Islet precursor cell (in vitro differentiated cells): Measurements from ENCODE around the gene CLEC16A.
"Not testable (repeated sequence)": the region's sequence is repeated elsewhere in the genome, so short reads cannot be mapped to it uniquely, and the experiment has no call there.

ENCODE experiments used
- DNase-seq: peaks from one replicate; pipeline ENCODE4 v3.0.0-alpha.2; 2018

The CLEC16A gene

DNA sequence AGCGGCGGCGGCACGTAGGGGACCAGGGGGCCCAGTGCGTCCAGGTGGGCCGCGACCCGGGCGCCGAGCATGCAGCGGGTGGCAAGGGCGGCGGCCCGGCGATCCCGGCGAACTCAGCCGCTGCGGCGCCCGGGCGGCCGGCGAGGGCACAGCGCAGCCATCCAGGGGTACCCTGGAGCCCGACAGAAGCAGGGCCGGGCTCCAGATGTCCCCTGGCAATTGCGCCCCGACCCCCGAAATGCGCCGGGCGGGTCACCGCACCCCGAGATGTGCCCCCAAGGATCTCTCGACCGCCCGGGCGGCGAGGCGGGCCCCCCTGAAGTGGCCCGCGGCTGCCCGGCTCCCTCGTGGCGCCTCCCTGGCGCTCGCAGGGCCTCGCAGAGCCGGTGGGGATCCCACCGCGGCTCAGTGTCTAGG, 2.4 kb upstream of the CLEC16A start:
- not testable (repeated sequence) for DNase-seq

DNA sequence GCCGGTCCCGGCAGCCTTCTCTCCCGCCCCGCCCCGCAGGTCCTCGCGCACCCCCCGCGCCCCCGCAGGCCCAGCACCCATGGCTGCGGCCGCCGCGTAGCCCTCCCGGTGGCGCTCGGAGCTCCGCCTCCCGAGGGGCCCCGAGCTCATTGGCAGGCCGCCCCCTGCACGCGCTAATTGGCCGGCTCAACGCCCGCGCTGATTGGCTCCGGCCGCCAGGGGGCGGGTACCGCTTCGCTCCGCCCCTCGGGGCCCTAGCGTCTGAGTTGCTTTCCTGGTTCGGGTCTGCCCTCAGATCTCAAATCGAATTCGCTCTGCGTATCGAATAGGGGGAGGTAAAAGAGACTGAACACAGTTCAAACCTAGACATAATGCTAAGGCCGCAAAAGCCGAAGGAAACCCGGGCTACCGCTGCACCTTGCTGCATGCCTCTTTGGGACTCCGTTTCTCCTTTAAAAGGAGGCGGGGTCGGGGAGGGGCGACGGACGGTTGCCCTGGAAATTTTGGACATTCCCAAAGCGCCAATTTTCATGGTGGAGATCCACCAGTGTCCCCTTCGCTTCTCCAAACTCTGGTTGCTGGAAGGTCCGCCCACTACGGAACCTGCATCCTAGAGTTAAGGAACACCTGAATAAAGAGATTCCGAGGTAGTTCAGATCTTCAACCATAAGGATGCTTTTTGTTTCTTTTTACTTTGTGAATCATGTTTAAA, 1.9 kb upstream of the CLEC16A start, which contains the start of gene DEXI:
Gene DEXI (minus strand): TSS at position 117 of the 712 bp plus-strand sequence. CDS start 463 bp downstream, outside the sequence.
- DNase-seq = peak; percentile 95

DNA sequence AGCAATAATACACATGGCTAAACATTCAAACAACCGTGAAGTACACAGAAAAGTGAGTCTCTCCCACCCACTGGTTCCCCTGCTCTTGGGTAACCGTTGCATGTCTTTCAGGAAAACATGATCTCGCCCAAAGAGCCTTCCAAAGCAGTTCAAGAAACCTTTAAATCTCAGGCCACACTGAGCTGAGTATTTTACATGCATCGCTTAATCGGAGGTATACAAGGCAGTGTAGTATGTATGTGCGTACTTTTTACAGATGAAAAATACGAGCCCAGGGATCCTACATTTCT, 1.4 kb upstream of the CLEC16A start:
- no peak for DNase-seq

DNA sequence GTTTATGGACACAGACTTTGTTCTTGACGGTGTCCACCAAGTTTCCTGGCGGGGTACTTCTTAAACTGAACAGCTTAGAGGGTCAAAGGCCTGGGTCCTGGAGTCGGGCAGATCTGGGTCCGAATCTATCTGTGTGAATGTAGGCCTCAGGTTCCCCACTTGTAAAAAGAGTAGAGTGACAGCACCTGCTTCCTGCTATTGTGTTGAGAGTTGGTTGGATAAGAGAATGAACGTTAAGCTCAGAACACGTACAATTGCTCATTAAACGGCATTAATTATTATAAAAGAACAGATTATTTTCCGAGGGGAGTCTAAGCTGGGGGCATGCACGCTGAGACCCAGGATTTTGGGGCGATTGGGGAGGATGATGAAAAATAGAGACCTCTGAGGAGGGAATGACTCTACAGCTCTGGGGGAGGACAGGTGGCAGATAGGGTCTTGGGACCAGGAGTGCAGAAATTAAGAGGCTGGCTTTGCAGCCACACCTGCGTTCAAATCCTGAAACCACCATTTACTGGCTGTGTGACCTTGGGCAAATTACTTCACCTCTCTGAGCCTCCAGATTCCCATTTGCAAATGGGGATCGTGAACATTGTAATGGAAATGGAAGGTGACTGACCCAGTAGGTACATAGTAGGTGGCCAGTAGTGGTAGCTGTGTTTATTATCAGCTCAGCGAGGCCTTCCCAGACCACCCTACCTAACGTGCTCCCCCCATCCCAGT, 862 bp downstream of the CLEC16A start:
- no peak for DNase-seq

DNA sequence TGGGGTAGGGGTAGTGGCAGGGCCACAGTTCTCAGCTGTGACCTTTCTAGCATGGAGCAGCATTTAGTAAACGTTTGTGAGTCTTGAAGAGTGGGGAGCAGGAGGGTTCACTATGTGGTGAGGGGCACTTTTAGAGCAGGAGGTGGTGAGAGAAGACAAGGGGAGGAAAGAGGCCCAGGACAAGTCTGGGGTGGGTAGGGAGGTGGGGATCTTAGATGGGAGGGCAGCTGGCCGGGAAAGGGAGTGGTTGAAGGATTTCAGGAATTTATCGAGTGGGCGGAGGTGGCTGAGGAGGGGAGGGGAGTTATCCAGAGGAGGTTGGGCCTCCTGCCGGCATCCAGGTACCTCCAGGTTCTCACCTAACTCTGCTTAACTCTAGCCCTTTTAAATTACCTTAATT, 1.9 kb downstream of the CLEC16A start:
- peak; percentile 81 for DNase-seq

DNA sequence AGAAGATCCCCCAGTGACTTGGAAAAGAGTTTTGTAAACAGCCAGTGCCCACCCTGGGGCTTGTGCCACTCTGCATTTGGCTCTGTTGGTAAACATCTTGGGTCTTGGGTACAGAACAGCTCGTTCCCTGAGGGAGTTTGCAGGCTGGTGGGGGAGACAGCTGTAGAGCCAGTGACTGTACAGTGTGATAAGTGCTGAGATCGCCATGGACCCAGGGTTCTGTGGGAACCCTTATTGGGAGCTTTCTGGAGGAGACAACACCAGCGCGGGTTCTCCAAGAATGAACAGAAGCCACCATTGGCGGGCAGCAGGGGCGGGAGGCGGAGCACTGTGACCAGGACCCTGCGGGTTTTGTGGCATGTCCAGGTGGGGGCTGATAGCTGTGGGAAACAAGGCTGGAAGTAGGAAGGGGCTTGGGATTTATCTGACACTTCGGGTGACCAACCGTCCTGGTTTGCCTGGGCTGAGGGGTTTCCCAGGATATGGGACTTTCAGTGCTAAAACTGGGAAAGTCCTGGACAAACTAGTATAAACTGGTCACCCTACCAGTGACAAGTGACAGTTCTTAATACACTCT, 2.9 kb downstream of the CLEC16A start:
- no peak for DNase-seq

DNA sequence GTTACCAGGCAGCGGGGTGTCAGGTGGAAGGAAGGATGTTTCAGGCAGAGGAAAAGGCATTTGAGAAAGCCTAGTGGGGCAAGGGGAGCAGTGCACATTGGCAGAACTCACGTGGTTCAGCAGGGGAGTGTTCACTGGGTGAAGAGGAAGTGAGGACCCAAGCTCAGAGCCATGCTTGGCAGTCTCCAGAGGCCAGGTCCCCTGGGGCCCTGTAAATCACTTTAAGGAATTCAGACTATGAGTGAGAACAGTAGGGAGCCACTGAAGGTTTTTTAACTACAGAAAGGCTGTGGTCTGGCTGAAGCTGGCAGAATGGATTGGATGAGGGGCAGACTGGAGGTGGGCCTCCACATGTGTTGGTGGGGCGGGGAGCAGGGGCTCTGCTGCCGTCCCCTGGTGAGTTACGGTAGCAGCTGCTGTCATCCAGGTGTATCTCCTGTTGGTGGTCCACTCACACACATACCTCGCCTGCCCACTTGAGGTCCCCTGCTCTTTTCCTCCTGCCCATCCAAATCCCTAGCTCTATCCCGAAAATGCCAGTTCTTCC, 5.1 kb downstream of the CLEC16A start:
- peak; percentile 72 for DNase-seq

DNA sequence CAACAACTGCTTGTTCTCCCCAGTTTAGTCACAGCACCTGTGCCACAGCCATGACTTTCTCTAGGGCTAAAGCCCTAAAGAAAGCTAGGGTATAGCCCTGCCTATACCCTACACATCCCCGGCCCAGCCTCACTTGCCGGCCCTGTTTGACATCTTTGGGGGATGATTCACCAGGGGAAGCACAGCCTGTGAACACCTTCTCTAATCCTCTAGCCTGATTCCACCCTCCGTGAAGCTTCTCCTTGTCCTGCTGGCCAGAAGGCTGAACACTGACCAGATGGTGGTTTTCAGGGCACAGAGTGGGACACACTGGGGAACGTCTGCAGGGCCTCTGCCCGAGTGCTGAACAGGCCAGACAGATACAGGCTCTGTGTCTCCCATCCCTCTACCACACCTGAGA, 6.0 kb downstream of the CLEC16A start:
- peak; percentile 83 for DNase-seq

DNA sequence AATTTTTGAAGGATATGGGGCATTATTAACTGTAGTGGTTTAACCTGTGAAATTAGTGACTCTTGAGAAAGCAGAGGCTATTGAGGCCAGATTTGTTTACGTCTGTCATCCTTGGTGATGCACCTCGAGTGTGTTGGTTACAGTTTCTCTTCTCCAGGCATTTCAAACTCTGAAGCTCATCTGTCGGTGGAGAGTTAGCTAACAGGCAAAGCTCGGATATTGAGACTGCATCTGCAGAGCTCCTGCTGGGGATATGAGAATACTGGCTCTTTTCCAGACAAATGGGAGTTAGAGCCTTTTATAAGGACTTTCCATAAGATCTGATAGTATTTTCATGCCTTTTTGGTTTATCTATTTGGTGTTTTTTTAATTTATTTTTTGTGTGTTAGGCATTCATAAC, 6.7 kb downstream of the CLEC16A start:
- DNase-seq = no peak

DNA sequence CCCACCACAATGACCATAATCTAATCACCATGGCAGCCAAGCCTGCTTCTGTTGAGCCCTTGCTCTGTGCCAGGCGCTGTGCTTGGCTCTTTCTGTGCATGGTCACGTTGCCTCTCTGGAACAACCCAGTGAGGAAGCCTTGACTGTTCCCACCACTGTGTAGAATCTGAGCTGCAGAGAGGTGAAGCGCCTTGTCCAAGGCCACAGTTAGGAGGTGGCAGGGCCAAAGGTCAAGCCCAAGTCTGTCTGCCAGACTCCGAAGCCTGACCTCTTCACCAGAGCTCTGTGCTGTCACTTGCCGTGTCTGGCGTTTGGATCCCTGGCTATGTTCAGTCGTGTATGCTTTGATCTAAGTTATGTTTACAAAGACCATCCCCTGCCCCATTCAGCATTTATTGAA, 10.5 kb downstream of the CLEC16A start:
- no peak for DNase-seq

DNA sequence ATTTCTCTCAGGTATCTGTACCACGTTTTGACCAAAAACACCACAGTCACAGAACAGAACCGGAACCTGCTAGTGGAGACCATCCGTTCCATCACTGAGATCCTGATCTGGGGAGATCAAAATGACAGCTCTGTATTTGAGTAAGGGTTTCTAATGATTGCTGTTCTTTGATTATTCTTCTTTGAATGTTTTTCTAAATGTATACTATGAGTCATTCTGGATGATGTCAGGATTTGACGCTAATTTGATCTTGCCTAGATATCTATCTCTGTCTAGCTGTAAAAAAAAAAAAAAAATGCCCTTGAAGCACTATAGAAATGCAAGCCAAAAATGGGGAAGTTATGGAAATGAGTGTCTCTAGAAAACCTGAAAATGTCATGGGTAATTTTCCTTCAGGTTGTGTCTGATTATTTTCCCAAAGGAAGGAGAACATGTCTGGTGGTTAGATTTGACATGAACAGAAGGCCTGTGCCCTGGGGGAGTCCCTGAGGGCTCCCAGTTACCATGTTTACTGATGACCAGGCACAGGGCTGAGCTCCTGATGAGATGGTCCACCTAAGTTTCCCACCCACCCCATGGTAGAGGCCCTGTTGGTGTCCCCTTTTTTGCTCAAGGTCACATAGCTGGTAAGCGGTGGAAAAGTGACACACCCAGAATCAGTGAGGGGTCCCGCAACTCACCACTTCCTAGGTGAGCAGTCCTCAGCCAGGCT, 13.6 kb downstream of the CLEC16A start:
- no peak for DNase-seq

DNA sequence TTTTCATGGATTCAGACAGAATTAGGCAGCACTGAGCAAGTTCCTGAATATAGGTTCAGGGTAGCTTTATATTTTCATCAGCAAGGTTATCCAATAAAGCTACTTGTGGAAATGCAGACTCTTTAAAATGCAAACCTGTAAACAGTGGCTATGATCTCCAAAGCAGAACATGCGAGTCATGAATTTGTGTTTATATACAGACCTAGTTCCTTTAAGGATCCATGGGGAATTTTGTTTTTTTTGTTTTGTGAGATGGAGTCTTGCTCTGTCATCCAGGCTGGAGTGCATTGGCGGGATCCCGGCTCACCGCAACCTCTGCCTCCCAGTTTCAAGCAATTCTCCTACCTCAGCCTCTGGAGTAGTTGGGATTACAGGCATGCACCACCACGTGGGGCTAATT, 14.8 kb downstream of the CLEC16A start:
- no peak for DNase-seq

DNA sequence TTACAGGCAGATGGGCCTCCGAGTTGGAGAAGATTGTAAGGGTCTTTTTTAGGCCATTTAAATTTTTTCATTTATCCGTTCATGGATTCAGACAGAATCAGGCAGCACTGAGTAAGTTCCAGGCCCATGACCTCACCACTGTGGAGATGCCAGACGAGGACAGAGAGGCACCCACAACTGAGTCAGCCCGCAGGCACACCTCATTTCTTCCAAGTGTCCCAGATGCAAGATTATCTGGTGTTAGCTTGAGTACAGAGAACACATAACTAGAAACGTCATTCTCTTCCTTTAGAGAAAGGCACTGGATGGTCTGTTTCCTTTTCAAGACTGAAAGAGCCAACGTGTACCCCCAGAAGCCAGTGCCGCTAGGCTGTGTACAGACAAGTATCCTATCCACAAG, 16.9 kb downstream of the CLEC16A start:
- DNase-seq = peak; percentile 82

DNA sequence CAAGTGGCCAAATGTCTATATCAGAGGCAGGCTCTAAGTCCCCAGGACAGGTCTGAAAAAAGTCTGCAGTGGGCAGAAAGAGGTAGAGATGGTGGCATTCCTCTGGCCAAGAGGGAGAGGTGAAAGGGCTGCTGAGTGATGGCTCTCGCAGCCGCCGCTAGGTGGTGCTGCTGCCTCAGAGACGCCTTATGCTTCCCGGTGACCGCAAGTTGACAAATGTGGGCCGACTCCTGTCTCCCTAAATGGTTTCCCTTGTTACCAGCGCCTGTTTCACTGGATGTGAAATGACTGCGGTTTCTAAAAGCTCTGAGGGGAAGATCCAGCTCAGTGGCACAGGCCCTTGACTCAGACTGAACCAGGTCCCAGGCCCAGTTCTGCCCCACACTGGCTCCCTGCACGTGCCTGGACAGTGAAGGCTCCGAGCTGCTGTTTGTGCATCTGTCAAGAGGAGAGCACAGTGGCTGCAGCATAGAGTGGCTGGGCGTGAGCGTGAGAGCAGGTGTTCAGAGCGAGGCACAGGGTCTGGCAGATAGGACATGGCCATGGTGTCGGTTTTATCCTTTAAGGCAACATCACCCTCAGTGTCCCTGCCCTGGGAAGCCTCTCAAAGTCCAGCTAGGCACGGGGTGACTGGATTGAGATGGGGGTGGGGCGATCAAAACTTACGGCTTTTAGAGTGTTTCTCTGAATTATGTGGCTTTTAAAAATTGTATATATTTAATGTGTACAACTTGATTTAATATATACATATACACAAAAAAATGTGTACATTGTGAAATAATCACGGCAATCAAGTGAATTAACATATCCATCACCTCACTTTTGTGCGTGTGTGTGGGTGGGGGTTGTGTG, 19.9 kb downstream of the CLEC16A start:
- peak; percentile 93 for DNase-seq

DNA sequence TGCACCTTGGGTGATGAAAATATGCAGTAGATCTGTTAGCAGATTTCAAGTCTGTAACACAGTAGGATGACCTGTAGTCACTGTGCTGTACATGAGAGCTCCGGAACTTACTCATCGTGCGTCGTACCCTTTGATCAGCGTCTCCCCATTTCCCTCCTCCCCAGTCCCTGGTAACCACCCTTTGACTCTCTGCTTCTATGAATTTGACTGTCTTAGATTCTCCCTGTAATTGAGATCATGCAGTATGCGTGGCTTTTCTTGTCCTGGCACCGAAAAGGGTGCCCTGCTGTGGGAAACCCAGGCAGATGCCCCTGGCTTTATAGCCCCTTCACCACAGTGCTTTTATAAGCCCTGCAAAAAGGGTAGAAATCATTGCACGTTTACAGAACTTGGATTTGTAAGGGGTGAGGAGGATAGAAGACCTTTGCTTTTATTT, 20.5 kb downstream of the CLEC16A start:
- DNase-seq = no peak

DNA sequence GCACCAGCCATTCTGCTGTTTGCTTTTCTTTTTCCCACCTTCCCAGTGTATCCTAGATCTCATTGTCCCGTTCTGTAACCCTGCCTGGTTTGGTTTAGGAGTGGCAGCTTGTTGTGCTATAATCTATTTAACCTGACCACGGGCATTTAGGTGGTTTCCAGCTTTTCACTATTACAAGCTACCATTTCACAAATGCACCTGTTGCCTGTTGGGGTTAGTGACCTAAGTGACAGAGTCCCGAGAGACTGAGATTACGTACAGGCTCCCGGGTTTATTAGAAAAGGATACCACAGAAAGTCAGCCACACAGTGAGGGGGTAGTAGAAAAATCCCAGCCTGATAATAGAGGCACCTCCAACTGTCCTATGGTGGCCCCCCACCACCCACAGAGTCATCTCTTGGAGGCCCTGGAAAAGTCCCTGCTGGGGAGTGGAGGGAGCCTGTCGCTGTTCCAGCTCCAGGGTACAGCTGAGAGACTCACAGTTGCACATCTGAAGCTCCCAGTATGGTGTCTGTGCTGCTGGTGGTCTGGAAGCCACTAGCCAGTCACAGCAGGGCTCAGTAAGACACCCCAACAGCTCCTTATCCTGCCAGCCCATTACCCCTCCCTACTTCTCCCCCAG, 21.2 kb downstream of the CLEC16A start:
- DNase-seq = no peak

DNA sequence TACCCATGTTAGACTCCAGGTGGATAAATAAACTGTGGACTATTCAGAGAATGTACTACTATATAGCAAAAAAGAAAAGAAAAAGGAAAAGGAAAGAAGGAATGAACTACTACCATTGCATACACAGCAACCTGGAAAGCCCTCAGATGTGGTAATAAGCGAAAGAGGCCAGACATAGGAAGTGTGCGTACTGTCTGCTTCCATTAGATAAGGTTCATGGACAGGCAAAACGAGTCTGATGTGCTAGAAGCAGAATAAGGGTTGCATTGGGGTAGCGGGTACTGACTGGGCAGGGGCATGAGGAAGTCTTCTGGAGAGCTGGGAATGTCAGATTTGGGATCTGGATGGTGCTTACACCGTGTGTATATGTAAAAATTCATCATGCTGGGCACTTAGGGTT, 21.8 kb downstream of the CLEC16A start:
- no peak for DNase-seq

DNA sequence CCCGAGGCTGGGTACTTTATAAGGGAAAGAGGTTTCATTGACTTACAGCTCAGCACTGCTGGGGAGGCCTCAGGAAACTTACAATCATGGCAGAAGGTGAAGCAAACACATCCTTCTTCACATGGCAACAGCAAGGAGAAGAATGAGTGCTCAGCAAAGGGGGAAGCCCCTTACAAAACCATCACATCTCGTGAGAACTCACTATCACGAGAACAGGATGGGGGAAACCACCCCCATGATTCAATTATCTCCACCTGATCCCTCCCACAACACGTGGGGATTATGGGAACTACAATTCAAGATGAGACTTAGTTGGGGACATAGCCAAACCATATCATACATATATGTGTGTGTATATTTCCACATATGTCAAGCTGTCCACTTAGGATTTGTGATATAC, 22.2 kb downstream of the CLEC16A start:
- not testable (repeated sequence) for DNase-seq

DNA sequence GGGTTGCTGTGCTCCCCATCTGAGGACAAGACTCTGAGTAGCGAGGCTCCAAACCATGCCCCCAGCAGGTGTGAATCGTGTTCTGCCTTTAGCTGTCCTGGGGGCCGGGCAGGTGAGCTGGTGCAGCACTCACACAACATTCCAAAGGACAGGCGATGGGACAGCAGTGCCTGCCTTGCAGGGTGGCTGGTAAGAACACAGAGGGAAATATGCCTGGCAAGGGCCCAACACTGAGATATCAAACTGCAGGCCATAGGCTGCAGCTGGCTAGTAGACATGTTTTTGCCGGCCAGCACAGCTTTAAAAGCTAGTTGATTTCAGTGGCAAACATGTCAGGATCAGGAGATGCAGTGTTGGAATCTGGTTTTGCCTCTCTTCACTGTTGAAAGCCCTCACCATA, 23.6 kb downstream of the CLEC16A start:
- no peak for DNase-seq

DNA sequence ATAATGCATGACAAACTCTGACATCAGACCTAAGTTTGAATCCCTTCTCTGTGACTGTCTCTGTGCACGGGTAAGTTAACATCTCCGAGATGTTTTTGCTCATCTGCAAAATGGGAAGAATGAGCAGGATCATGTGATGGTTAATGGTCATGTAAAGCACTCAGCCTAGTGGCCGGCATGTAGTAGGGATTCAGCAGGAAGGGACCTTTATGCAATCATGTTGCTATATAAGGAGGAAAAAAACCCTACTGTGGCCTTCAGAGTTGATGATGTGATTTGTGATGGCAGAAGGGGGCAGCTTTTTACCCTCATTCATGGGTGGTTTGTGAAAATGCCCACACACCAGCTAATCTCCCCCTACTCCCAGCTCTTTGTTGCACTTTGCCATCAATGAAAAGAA, 24.1 kb downstream of the CLEC16A start:
- no peak for DNase-seq

DNA sequence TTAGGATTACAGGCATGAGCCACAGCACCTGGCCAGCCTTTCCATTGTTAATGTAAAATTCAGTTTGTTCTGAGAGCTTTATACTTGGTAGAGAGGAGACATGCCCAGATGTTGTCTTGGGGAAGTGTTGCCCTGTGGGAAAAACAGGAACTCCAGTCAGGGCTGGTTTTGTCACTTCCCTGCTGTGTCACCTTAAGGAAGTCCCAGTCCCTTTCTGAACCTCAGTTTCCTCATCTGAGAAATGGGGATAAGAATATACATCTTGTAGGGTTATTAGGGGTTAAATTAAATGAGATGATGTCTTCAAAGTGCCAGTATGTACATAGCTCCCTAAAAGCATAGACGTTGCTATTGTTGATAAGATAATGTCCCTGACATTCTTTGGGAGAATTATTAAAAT, 25.3 kb downstream of the CLEC16A start:
- DNase-seq = no peak

DNA sequence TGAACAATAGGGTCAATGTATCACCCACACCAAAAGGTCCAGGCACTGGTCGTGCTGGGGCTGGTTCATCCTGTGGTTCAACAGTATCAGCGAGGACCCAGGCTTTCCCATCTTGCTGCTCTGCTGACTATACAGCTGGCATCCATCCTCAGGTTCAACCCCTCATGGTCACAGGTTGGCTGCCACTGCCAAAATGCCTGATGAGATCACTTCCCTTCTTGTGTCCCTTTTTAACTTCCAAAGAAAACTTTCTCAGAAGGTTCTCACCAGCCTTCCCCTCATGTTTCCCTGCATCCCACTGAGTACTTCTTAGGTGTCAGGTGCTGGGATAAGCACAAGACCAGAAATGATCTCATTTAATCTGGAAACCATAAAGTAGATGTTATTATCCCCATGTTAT, 25.7 kb downstream of the CLEC16A start:
- no peak for DNase-seq
